Neural cell (in vitro differentiated cells): Measurements from ENCODE around the gene CFAP68. TPM values are rescaled to one million over a fixed set of nuclear protein-coding genes. Genes with fewer than 3 reads are reported as not detected.

Source experiments
- H2AFZ ChIP-seq: fragments of 200-600, 300-800 bp; sonication (generic), shearing (Covaris generic); 2 replicates; pipeline ENCODE4 v1.6.0; 2014; ENCODE audit warnings: low read depth, mild to moderate bottlenecking, antibody characterized with exemption, low read length, moderate library complexity
- H3F3A ChIP-seq: fragments of 200-600 bp; shearing (Covaris generic); 2 replicates; pipeline ENCODE4 v1.6.1; 2016; ENCODE audit warnings: mild to moderate bottlenecking, moderate library complexity, mixed read lengths, antibody characterized with exemption, low read length; ENCODE audit not compliant: insufficient read depth, poor library complexity, severe bottlenecking
- H3K27ac ChIP-seq: fragments of 200-600, 300-800 bp; sonication (generic), shearing (Covaris generic); 2 replicates; pipeline ENCODE4 v1.5.1; 2014; ENCODE audit warnings: mild to moderate bottlenecking, low read length, moderate library complexity
- H3K27me3 ChIP-seq: fragments of 300-800, 200-600 bp; sonication (generic), shearing (Covaris generic); 2 replicates; pipeline ENCODE4 v1.6.0; 2014; ENCODE audit warnings: mild to moderate bottlenecking, low read depth, low read length, moderate library complexity; ENCODE audit not compliant: insufficient read depth
- H3K36me3 ChIP-seq: fragments of 300-800, 200-600 bp; sonication (generic), shearing (Covaris generic); 2 replicates; pipeline ENCODE4 v1.5.1; 2014; ENCODE audit warnings: mild to moderate bottlenecking, antibody characterized with exemption, low read length, moderate library complexity; ENCODE audit not compliant: insufficient read depth
- H3K4me2 ChIP-seq: fragments of 300-800, 200-600 bp; sonication (generic), shearing (Covaris generic); 2 replicates; pipeline ENCODE4 v1.6.0; 2014; ENCODE audit warnings: mild to moderate bottlenecking, low read length
- H3K4me3 ChIP-seq: fragments of 300-800, 200-600 bp; sonication (generic), shearing (Covaris generic); 2 replicates; pipeline ENCODE4 v1.5.1; 2014; ENCODE audit warnings: mild to moderate bottlenecking, low read length, moderate library complexity
- H3K79me2 ChIP-seq: fragments of 200-600 bp; shearing (Covaris generic); replicated peaks from 2 replicates; pipeline ENCODE4 v1.6.0; 2014; ENCODE audit warnings: mild to moderate bottlenecking, low read length, moderate library complexity; ENCODE audit not compliant: insufficient read depth
- H3K9ac ChIP-seq: fragments of 300-800, 200-600 bp; sonication (generic), shearing (Covaris generic); 2 replicates; pipeline ENCODE4 v1.6.1; 2016; ENCODE audit warnings: mild to moderate bottlenecking, low read length, mixed read lengths
- H3K9me2 ChIP-seq: fragments of 200-600 bp; shearing (Covaris generic); 2 replicates; pipeline ENCODE4 v1.6.1; 2016; ENCODE audit warnings: mild to moderate bottlenecking, low read length, mixed read lengths; ENCODE audit not compliant: insufficient read depth
- H3K9me3 ChIP-seq: fragments of 200-600, 300-800 bp; sonication (generic), shearing (Covaris generic); 2 replicates; pipeline ENCODE4 v1.6.1; 2016; ENCODE audit warnings: mild to moderate bottlenecking, mixed run types, low read length, moderate library complexity, mixed read lengths
- H4K20me1 ChIP-seq: fragments of 200-600 bp; shearing (Covaris generic); 2 replicates; pipeline ENCODE4 v1.6.1; 2016; ENCODE audit warnings: mild to moderate bottlenecking, mixed run types; ENCODE audit not compliant: insufficient read depth
- EP300 ChIP-seq: fragments of 450-650 bp; conservative IDR thresholded peaks from 2 replicates; pipeline ENCODE4 v1.6.1; 2014; ENCODE audit warnings: antibody characterized with exemption, mild to moderate bottlenecking, moderate library complexity; ENCODE audit not compliant: poor library complexity, severe bottlenecking
- EZH2 ChIP-seq: fragments of 200-600, 300-800 bp; shearing (Covaris generic), sonication (generic); IDR thresholded peaks from 2 replicates; pipeline ENCODE4 v1.6.1; 2014; ENCODE audit warnings: antibody characterized with exemption, low read length, borderline replicate concordance, mild to moderate bottlenecking; ENCODE audit not compliant: insufficient read depth, poor library complexity, severe bottlenecking
- MXI1 ChIP-seq: fragments of 450-650 bp; conservative IDR thresholded peaks from 2 replicates; pipeline ENCODE4 v1.6.1; 2014; ENCODE audit warnings: antibody characterized with exemption, mild to moderate bottlenecking; ENCODE audit not compliant: poor library complexity, severe bottlenecking
- POLR2AphosphoS5 ChIP-seq: IDR thresholded peaks from 2 replicates; pipeline ENCODE4 v1.6.1; 2012
- RAD21 ChIP-seq: fragments of 450-650 bp; conservative IDR thresholded peaks from 2 replicates; pipeline ENCODE4 v1.6.1; 2014; ENCODE audit warnings: antibody characterized with exemption, mild to moderate bottlenecking, moderate library complexity
- SMC3 ChIP-seq: fragments of 450-650 bp; conservative IDR thresholded peaks from 2 replicates; pipeline ENCODE4 v1.6.1; 2014; ENCODE audit warnings: antibody characterized with exemption, mild to moderate bottlenecking, moderate library complexity; ENCODE audit not compliant: poor library complexity
- TAF1 ChIP-seq: IDR thresholded peaks from 2 replicates; pipeline ENCODE4 v1.6.1; 2012; ENCODE audit warnings: low read depth
- polyA plus RNA-seq: library from polyadenylated mRNA; depleted of rRNA; stranded (reverse); fragments of >200 nt; gene quantifications from 2 replicates; pipeline ENCODE4 v1.2.3, GENCODE V29; 2014
- TF ChIP-seq, protein P1 (sequence below): IDR thresholded peaks from 2 replicates; pipeline ENCODE4 v1.6.1; 2012; ENCODE audit warnings: borderline replicate concordance
- TF ChIP-seq, protein P2 (sequence below): fragments of 450-650 bp; IDR thresholded peaks from 2 replicates; pipeline ENCODE4 v1.5.1; 2014; ENCODE audit warnings: antibody characterized with exemption, mild to moderate bottlenecking, moderate library complexity; ENCODE audit not compliant: poor library complexity, severe bottlenecking

The CFAP68 gene
- polyA plus RNA-seq, 1 donor from 2014 or later, result 28.1 TPM

DNA sequence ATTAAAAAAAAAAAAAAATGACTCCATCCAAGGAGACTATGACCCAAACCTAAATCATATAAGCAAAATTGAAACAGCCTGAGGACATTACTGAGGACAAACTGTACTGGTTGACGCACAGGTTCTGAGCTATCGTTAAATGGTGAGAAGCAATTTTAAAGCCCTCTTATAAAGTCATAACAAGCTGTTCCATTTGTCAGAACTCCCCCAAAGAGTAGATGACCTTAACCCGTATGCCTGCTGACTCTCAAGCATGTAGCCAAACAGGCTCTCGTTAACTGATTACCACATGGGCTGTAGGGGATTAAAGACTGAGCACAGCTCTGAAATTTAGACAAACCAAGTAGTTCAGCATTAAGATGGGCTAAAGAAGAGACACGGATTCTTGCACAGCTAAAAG lies 30.0 kb downstream of the CFAP68 start:
- H3K36me3 ChIP-seq, result no peaks in the 10 kb centered on the region
- H3K79me2 ChIP-seq, result no peaks in the 10 kb centered on the region
- TF ChIP-seq POLR2AphosphoS5 (no peak), EP300 (no peak), RAD21 (no peak), SMC3 (no peak), MXI1 (no peak), EZH2 (no peak), TAF1 (no peak)
- TF ChIP-seq, protein P1, sequence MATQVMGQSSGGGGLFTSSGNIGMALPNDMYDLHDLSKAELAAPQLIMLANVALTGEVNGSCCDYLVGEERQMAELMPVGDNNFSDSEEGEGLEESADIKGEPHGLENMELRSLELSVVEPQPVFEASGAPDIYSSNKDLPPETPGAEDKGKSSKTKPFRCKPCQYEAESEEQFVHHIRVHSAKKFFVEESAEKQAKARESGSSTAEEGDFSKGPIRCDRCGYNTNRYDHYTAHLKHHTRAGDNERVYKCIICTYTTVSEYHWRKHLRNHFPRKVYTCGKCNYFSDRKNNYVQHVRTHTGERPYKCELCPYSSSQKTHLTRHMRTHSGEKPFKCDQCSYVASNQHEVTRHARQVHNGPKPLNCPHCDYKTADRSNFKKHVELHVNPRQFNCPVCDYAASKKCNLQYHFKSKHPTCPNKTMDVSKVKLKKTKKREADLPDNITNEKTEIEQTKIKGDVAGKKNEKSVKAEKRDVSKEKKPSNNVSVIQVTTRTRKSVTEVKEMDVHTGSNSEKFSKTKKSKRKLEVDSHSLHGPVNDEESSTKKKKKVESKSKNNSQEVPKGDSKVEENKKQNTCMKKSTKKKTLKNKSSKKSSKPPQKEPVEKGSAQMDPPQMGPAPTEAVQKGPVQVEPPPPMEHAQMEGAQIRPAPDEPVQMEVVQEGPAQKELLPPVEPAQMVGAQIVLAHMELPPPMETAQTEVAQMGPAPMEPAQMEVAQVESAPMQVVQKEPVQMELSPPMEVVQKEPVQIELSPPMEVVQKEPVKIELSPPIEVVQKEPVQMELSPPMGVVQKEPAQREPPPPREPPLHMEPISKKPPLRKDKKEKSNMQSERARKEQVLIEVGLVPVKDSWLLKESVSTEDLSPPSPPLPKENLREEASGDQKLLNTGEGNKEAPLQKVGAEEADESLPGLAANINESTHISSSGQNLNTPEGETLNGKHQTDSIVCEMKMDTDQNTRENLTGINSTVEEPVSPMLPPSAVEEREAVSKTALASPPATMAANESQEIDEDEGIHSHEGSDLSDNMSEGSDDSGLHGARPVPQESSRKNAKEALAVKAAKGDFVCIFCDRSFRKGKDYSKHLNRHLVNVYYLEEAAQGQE, result no peak
- TF ChIP-seq, protein P2, sequence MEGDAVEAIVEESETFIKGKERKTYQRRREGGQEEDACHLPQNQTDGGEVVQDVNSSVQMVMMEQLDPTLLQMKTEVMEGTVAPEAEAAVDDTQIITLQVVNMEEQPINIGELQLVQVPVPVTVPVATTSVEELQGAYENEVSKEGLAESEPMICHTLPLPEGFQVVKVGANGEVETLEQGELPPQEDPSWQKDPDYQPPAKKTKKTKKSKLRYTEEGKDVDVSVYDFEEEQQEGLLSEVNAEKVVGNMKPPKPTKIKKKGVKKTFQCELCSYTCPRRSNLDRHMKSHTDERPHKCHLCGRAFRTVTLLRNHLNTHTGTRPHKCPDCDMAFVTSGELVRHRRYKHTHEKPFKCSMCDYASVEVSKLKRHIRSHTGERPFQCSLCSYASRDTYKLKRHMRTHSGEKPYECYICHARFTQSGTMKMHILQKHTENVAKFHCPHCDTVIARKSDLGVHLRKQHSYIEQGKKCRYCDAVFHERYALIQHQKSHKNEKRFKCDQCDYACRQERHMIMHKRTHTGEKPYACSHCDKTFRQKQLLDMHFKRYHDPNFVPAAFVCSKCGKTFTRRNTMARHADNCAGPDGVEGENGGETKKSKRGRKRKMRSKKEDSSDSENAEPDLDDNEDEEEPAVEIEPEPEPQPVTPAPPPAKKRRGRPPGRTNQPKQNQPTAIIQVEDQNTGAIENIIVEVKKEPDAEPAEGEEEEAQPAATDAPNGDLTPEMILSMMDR, result no peak
- H3K9ac ChIP-seq, result no peak overlapping the region
- no peak overlapping the region for H2AFZ ChIP-seq
- H4K20me1 ChIP-seq, result no peaks in the 10 kb centered on the region
- no peak overlapping the region for H3K27ac ChIP-seq
- H3K9me3 ChIP-seq, result no peaks in the 10 kb centered on the region
- H3F3A ChIP-seq, result no peaks in the 10 kb centered on the region
- H3K4me2 ChIP-seq, result no peak overlapping the region
- H3K9me2 ChIP-seq, result no peaks in the 10 kb centered on the region
- H3K4me3 ChIP-seq, result no peak overlapping the region
- no peaks in the 10 kb centered on the region for H3K27me3 ChIP-seq

DNA sequence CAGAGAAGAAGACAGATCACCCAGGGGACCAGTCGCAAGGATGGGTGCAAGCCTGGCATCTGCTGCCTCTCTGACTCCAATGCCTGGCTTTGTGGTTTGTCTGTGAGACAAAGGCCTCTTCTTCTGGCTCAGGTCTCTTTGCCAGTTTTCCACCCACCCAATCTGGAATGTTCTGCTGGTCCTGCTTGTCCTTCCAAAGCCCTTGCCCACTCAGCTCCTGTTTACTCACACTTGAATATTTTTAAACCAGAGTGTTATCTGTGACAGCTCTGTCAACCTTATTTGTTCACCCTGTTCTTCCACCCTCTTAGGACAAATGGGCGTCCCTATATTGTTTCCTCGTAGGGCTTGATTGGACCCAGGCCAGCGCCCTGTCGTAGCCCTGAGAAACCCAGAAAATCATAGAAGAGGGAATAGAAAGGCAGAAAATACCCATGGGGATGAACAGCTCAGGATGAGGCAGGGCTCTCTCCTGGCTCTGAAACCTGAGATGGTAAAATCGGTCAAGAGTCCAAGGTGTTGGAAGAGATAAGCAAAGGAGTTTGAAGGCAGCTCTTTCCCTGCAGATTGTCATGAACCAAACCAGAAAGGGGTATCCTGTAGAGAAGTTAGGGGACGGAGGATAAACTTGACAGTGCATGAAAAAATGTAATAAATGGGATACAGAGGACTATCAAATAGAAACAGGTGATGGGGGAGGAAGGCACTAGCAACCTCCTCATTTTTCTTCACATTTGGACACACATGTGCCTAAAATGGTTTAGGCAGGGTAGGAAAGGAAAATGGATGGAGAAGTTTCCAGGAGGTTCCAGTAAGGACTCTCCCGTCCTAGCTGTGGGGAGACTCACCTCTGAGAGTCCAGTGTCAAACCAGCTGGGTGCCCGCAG lies 31.6 kb downstream of the CFAP68 start:
- Histone ChIP-seq H4K20me1 (no peaks in the 10 kb centered on the region), H3K27me3 (no peaks in the 10 kb centered on the region), H3K4me3 (no peak overlapping the region), H3K27ac (no peak overlapping the region), H3K9me3 (no peaks in the 10 kb centered on the region), H3K79me2 (no peaks in the 10 kb centered on the region), H3K9me2 (no peaks in the 10 kb centered on the region), H3F3A (no peaks in the 10 kb centered on the region), H3K9ac (no peak overlapping the region), H2AFZ (no peak overlapping the region), H3K36me3 (no peaks in the 10 kb centered on the region), H3K4me2 (no peak overlapping the region)
- no peak for TF ChIP-seq POLR2AphosphoS5
- no peak for TF ChIP-seq RAD21
- TF ChIP-seq, protein P1, result no peak
- no peak for TF ChIP-seq SMC3
- TF ChIP-seq, protein P2, result no peak
- TF ChIP-seq EZH2, result no peak
- TF ChIP-seq TAF1, result no peak
- no peak for TF ChIP-seq MXI1
- TF ChIP-seq EP300, result no peak
